A549 (cell line): ENCODE measurements around the gene METRNL. TPM values are rescaled to one million over a fixed set of nuclear protein-coding genes. Genes with fewer than 3 reads are reported as not detected.

Source experiments
- ATAC-seq, 2 experiments: fragments of 200-7000 bp in 1 of 2; fragments of >200 bp in 1 of 2; cut with Nextera tagmentation in 1 of 2; cut with Tn5 transposase in 1 of 2; 3 replicates each; pipeline versions ENCODE4 v1.8.0 to v1.9.1; 2018 to 2020; ENCODE audit warnings: mild to moderate bottlenecking in 1 of 2, moderate library complexity in 1 of 2
- CTCF ChIA-PET: fragments of 300-600 bp; sonication (Branson Sonifier 250); formaldehyde crosslinking; extraction: SDS; loops from one replicate; lab custom pipeline; 2021; ENCODE audit warnings: antibody characterized with exemption, inconsistent platforms; lab: Yijun Ruan, JAX
- POLR2A ChIA-PET: fragments of 350-600 bp; formaldehyde crosslinking; extraction: SDS; loops from one replicate; lab custom pipeline; 2021; ENCODE audit warnings: antibody characterized with exemption, inconsistent platforms; lab: Yijun Ruan, JAX
- DNase-seq, 2 experiments: peaks; one replicate each; pipeline versions ENCODE4 v3.0.0 to v3.0.0-alpha.2; 2011 to 2016; ENCODE audit warnings: low read depth in 1 of 2, low spot score in 1 of 2
- FAIRE-seq: peaks from 2 replicates; lab custom pipeline; 2011; peaks lifted over from hg19 to GRCh38; lab: Jason Lieb, UNC
- H3K27ac ChIP-seq, 2 experiments: fragments of >200 bp; sonication (Bioruptor Twin); formaldehyde crosslinking; 3 replicates each; pipeline ENCODE4 v1.5.1; 2016 to 2017
- H3K4me1 ChIP-seq: fragments of >200 bp; sonication (Bioruptor Twin); formaldehyde crosslinking; 3 replicates; pipeline ENCODE4 v1.6.1; 2016
- H3K4me2 ChIP-seq: fragments of >200 bp; sonication (Bioruptor Twin); formaldehyde crosslinking; 3 replicates; pipeline ENCODE4 v1.6.1; 2016
- H3K4me3 ChIP-seq: fragments of >200 bp; sonication (Bioruptor Twin); formaldehyde crosslinking; 3 replicates; pipeline ENCODE4 v1.5.1; 2016
- H3K9me3 ChIP-seq: fragments of >200 bp; sonication (Bioruptor Twin); formaldehyde crosslinking; 3 replicates; pipeline ENCODE4 v1.6.1; 2016
- EHF ChIP-seq: fragments of 250-450 bp; sonication (Bioruptor Pico); IDR thresholded peaks from 2 replicates; pipeline ENCODE4 v1.5.0; 2020; ENCODE audit warnings: mild to moderate bottlenecking
- EHMT2 ChIP-seq: fragments of 200-600 bp; sonication (generic); IDR thresholded peaks from 2 replicates; pipeline ENCODE4 v1.6.1; 2016; ENCODE audit warnings: antibody characterized with exemption, low read depth, mild to moderate bottlenecking, moderate library complexity
- EP300 ChIP-seq, 2 experiments: fragments of >200 bp; sonication (Bioruptor Twin); formaldehyde crosslinking; IDR thresholded peaks; 2 replicates in 1 of 2; 3 replicates in 1 of 2; pipeline ENCODE4 v1.6.1; 2016 to 2017
- FOSB ChIP-seq: fragments of 250-450 bp; sonication (Bioruptor Pico); IDR thresholded peaks from 2 replicates; pipeline ENCODE4 v1.5.0; 2020; ENCODE audit warnings: mild to moderate bottlenecking, moderate library complexity
- FOXS1 ChIP-seq: fragments of 250-450 bp; sonication (Bioruptor Pico); IDR thresholded peaks from 2 replicates; pipeline ENCODE4 v1.5.0; 2020; ENCODE audit warnings: mild to moderate bottlenecking, moderate library complexity
- HDAC2 ChIP-seq: fragments of 200-600 bp; sonication (generic); IDR thresholded peaks from 2 replicates; pipeline ENCODE4 v1.6.1; 2016
- HOXB13 ChIP-seq: fragments of 250-450 bp; sonication (Bioruptor Pico); IDR thresholded peaks from 2 replicates; pipeline ENCODE4 v1.5.0; 2020; ENCODE audit warnings: low read depth, mild to moderate bottlenecking, moderate library complexity
- HOXB5 ChIP-seq: fragments of 250-450 bp; sonication (Bioruptor Pico); IDR thresholded peaks from 2 replicates; pipeline ENCODE4 v1.5.0; 2020; ENCODE audit warnings: mild to moderate bottlenecking, moderate library complexity
- NPAS2 ChIP-seq: fragments of 250-450 bp; sonication (Bioruptor Pico); IDR thresholded peaks from 2 replicates; pipeline ENCODE4 v1.8.0; 2022; ENCODE audit warnings: mild to moderate bottlenecking, moderate library complexity, borderline replicate concordance
- NR3C1 ChIP-seq: fragments of >200 bp; sonication (Bioruptor Twin); formaldehyde crosslinking; IDR thresholded peaks from 3 replicates; pipeline ENCODE4 v1.6.1; 2017
- PHF8 ChIP-seq: fragments of 200-600 bp; sonication (generic); IDR thresholded peaks from 2 replicates; pipeline ENCODE4 v1.6.1; 2016; ENCODE audit warnings: low read depth, mild to moderate bottlenecking, antibody characterized with exemption, moderate library complexity, borderline replicate concordance
- POLR2AphosphoS2 ChIP-seq: conservative IDR thresholded peaks from 2 replicates; pipeline ENCODE4 v1.6.1; 2012; ENCODE audit warnings: low read length, improper control_type of control experiment, inconsistent platforms
- RAD21 ChIP-seq, 2 experiments: fragments of >200 bp in 1 of 2; sonication (Bioruptor Twin) in 1 of 2; formaldehyde crosslinking in 1 of 2; IDR thresholded peaks in 1 of 2; conservative IDR thresholded peaks in 1 of 2; 2 replicates in 1 of 2; 3 replicates in 1 of 2; pipeline ENCODE4 v1.6.1; 2012 to 2018; ENCODE audit warnings: inconsistent platforms in 1 of 2
- RARB ChIP-seq: fragments of 250-450 bp; sonication (Bioruptor Pico); IDR thresholded peaks from 2 replicates; pipeline ENCODE4 v1.8.0; 2021; ENCODE audit warnings: mild to moderate bottlenecking, moderate library complexity
- RFX5 ChIP-seq: fragments of 450-650 bp; IDR thresholded peaks from 2 replicates; pipeline ENCODE4 v1.7.1; 2014; ENCODE audit warnings: antibody characterized with exemption, mild to moderate bottlenecking, moderate library complexity
- ZC3H11A ChIP-seq: fragments of 450-650 bp; IDR thresholded peaks from 2 replicates; pipeline ENCODE4 v1.6.1; 2014; ENCODE audit warnings: antibody characterized with exemption, mild to moderate bottlenecking
- ZFP36 ChIP-seq: fragments of 450-650 bp; IDR thresholded peaks from 2 replicates; pipeline ENCODE4 v1.6.1; 2014; ENCODE audit warnings: borderline replicate concordance; ENCODE audit not compliant: partially characterized antibody
- WGBS: methylation state at CpG from one replicate; pipeline ENCODE4 v1.1.6; 2017; ENCODE audit errors: missing lambda C conversion rate; 5-methylcytosine and 5-hydroxymethylcytosine counted together
- polyA plus RNA-seq, 4 experiments: library from polyadenylated mRNA; depleted of rRNA in 3 of 4; stranded (reverse); fragments of >200 nt; fragmentation: RNase III in 1 of 4; extraction: RNeasy Plus Mini Kit Qiagen cat#74134 plus additional on column Dnase treatment in 1 of 4; gene quantifications; 2 replicates in 3 of 4; 3 replicates in 1 of 4; pipeline ENCODE4 v1.2.3, GENCODE V29; 2011 to 2017
- TF ChIP-seq, protein P1 (sequence below): IDR thresholded peaks from 2 replicates; pipeline ENCODE4 v1.6.1; 2012; ENCODE audit warnings: low read depth, borderline replicate concordance
- TF ChIP-seq, protein P2 (sequence below): fragments of 450-650 bp; IDR thresholded peaks from 2 replicates; pipeline ENCODE4 v1.6.1; 2014; ENCODE audit warnings: antibody characterized with exemption
- TF ChIP-seq, protein P3 (sequence below): fragments of 150-350 bp; IDR thresholded peaks from 2 replicates; pipeline ENCODE4 v1.6.1; 2014; ENCODE audit warnings: low read depth, mild to moderate bottlenecking, low read length
- TF ChIP-seq, protein P4 (sequence below): fragments of 250-450 bp; sonication (Bioruptor Pico); IDR thresholded peaks from 2 replicates; pipeline ENCODE4 v1.5.0; 2020; ENCODE audit warnings: low read depth, mild to moderate bottlenecking, moderate library complexity
- TF ChIP-seq, protein P5 (sequence below): fragments of >200 bp; sonication (Bioruptor Twin); formaldehyde crosslinking; IDR thresholded peaks from 2 replicates; pipeline ENCODE4 v1.6.1; 2016

The METRNL gene
- polyA plus RNA-seq, 2 of the 4 experiments (the other 2 are of a cell fraction), result 1.7 to 6.4 TPM

DNA sequence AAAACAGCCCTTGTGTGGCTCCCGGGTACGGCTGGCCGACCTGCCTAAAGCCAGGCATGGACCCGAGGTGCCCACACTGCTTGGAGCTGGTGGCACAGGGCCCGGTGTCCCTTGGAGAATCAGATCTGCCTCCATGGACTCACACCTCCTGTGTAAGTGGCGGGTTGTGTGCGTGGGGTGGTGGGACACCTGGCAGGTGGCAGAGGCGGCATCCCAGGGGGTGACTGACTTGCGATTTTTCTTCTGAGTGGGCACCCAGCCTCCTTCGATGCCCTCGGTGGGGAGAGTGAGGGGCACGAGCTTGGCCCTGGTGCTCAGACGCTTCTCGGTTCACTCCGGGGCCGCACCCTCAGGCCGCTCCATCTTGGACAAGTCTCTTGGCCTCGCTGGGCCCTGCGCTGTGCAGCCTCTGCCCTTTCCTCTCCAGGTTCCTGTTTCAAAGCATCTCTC is 35.8 kb downstream of the METRNL start:
- POLR2A ChIA-PET, result no interaction called here
- no peaks in the 10 kb centered on the region for H3K9me3 ChIP-seq
- WGBS, result 76% methylated on average over 19 of the region's 19 CpGs
- H3K4me2 ChIP-seq, result no peak overlapping the region
- TF ChIP-seq RARB (CRISPR knock-in tag) (no peak), HOXB5 (no peak), FOXS1 (no peak), HOXB13 (CRISPR knock-in tag) (no peak), ZFP36 (no peak), NR3C1 (no peak), EP300 (IDR thresholded peaks at IDR 0.05) (no peak), HDAC2 (no peak), EHF (CRISPR knock-in tag) (no peak), PHF8 (no peak), POLR2AphosphoS2 (no peak), FOSB (CRISPR knock-in tag) (no peak), RFX5 (no peak), NPAS2 (CRISPR knock-in tag) (no peak), RAD21 (conservative IDR thresholded peaks at IDR 0.05 in 1 of 2, IDR thresholded peaks at IDR 0.05 in 1 of 2) (no peak), ZC3H11A (no peak)
- TF ChIP-seq, protein P1, sequence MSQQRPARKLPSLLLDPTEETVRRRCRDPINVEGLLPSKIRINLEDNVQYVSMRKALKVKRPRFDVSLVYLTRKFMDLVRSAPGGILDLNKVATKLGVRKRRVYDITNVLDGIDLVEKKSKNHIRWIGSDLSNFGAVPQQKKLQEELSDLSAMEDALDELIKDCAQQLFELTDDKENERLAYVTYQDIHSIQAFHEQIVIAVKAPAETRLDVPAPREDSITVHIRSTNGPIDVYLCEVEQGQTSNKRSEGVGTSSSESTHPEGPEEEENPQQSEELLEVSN, result no peak
- TF ChIP-seq, protein P2, sequence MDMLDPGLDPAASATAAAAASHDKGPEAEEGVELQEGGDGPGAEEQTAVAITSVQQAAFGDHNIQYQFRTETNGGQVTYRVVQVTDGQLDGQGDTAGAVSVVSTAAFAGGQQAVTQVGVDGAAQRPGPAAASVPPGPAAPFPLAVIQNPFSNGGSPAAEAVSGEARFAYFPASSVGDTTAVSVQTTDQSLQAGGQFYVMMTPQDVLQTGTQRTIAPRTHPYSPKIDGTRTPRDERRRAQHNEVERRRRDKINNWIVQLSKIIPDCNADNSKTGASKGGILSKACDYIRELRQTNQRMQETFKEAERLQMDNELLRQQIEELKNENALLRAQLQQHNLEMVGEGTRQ, result no peak
- TF ChIP-seq, protein P3, sequence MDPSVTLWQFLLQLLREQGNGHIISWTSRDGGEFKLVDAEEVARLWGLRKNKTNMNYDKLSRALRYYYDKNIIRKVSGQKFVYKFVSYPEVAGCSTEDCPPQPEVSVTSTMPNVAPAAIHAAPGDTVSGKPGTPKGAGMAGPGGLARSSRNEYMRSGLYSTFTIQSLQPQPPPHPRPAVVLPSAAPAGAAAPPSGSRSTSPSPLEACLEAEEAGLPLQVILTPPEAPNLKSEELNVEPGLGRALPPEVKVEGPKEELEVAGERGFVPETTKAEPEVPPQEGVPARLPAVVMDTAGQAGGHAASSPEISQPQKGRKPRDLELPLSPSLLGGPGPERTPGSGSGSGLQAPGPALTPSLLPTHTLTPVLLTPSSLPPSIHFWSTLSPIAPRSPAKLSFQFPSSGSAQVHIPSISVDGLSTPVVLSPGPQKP, result no peak
- TF ChIP-seq, protein P4, sequence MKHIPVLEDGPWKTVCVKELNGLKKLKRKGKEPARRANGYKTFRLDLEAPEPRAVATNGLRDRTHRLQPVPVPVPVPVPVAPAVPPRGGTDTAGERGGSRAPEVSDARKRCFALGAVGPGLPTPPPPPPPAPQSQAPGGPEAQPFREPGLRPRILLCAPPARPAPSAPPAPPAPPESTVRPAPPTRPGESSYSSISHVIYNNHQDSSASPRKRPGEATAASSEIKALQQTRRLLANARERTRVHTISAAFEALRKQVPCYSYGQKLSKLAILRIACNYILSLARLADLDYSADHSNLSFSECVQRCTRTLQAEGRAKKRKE (CRISPR knock-in tag), result no peak
- TF ChIP-seq, all 56 proteins: peak for 0
- CTCF ChIA-PET, result interaction anchor here (1.5 kb wide), 1 partner anchor 333 kb away, joined by 4 read pairs; no protein-coding TSS in a partner anchor
- peaks cover 10% of the 10 kb centered on the region for H3K4me1 ChIP-seq
- no peak overlapping the region for H3K27ac ChIP-seq
- DNase-seq, result no peak
- no peak overlapping the region for H3K4me3 ChIP-seq
- no peak for ATAC-seq
- no peak for FAIRE-seq

DNA sequence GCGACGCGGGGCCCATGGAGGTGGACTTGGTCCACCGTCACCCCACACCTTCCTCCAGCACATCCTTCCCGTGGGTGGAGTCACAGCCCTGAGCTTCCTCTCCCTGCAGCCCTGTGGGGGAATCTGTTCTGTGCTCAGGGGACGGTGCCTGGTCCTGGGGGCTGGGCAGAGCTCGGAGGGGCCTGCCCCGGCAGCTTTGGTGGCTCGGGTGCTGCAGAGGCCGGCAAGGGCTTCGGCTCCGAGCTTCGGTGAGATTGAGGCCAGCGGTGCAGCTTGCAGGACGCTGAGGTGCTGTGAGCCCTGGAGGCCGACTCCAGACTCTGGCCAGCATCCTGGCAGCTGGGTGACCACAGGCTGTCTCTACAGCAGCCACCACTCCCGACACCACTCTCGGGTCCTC is 36.4 kb downstream of the METRNL start:
- H3K27ac ChIP-seq, result no peak overlapping the region
- ChIA-PET POLR2A (no interaction called here), CTCF (interaction anchor here (1.4 to 1.5 kb wide), 2 partner anchors 39 to 334 kb away, joined by 3 to 4 read pairs; no protein-coding TSS in a partner anchor)
- TF ChIP-seq HOXB13 (CRISPR knock-in tag) (no peak), POLR2AphosphoS2 (no peak), EHMT2 (no peak)
- TF ChIP-seq, protein P5, sequence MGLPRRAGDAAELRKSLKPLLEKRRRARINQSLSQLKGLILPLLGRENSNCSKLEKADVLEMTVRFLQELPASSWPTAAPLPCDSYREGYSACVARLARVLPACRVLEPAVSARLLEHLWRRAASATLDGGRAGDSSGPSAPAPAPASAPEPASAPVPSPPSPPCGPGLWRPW, result no peak
- 53% methylated on average over 11 of the region's 18 CpGs for WGBS
- no peaks in the 10 kb centered on the region for H3K9me3 ChIP-seq
- no peak overlapping the region for H3K4me3 ChIP-seq
- peaks cover 4% of the 10 kb centered on the region for H3K4me1 ChIP-seq
- no peak overlapping the region for H3K4me2 ChIP-seq
- no peak for ATAC-seq
- no peak for DNase-seq
- FAIRE-seq, result no peak
